DOHH2 (cell line): ENCODE data around the gene HEXIM2.

Experiments
- H3F3A ChIP-seq: fragments of 200-600 bp; sonication (generic), shearing (Covaris generic); 2 replicates; pipeline ENCODE4 v1.6.0; 2016; ENCODE audit warnings: antibody characterized with exemption, mild to moderate bottlenecking; ENCODE audit not compliant: control insufficient read depth, insufficient read depth
- H3K27ac ChIP-seq: fragments of 200-600 bp; sonication (generic); 2 replicates; pipeline ENCODE4 v1.5.1; 2014; ENCODE audit warnings: low read depth, mild to moderate bottlenecking, low read length, moderate library complexity
- H3K27me3 ChIP-seq: fragments of 200-600 bp; sonication (generic); 2 replicates; pipeline ENCODE4 v1.6.1; 2014; ENCODE audit warnings: mild to moderate bottlenecking, low read length, mixed read lengths; ENCODE audit not compliant: control insufficient read depth
- H3K36me3 ChIP-seq: fragments of 200-600 bp; sonication (generic); 2 replicates; pipeline ENCODE4 v1.6.1; 2014; ENCODE audit warnings: mild to moderate bottlenecking, low read length, moderate library complexity, mixed read lengths; ENCODE audit not compliant: control insufficient read depth
- H3K4me1 ChIP-seq: fragments of 200-600 bp; sonication (generic); 2 replicates; pipeline ENCODE4 v1.6.1; 2014; ENCODE audit warnings: mild to moderate bottlenecking, low read length, mixed read lengths; ENCODE audit not compliant: control insufficient read depth
- H3K4me2 ChIP-seq: fragments of 200-600 bp; sonication (generic); 2 replicates; pipeline ENCODE4 v1.6.0; 2014; ENCODE audit warnings: mild to moderate bottlenecking, low read length, moderate library complexity
- H3K4me3 ChIP-seq: fragments of 200-600 bp; sonication (generic); 2 replicates; pipeline ENCODE4 v1.5.1; 2014; ENCODE audit warnings: mild to moderate bottlenecking, low read length, mixed read lengths
- H3K79me2 ChIP-seq: fragments of 200-600 bp; sonication (generic); 2 replicates; pipeline ENCODE4 v1.6.1; 2014; ENCODE audit warnings: mild to moderate bottlenecking, low read length, mixed read lengths; ENCODE audit not compliant: control insufficient read depth
- H3K9me2 ChIP-seq: fragments of 200-600 bp; sonication (generic); replicated peaks from 2 replicates; pipeline ENCODE4 v1.6.1; 2014; ENCODE audit warnings: mild to moderate bottlenecking, low read length, mixed read lengths; ENCODE audit not compliant: control insufficient read depth
- H3K9me3 ChIP-seq: fragments of 200-600 bp; sonication (generic); 2 replicates; pipeline ENCODE4 v1.6.1; 2014; ENCODE audit warnings: antibody characterized with exemption, low read length, mixed read lengths; ENCODE audit not compliant: control insufficient read depth, insufficient read depth
- H4K20me1 ChIP-seq: fragments of 200-600 bp; sonication (generic); 2 replicates; pipeline ENCODE4 v1.6.0; 2014; ENCODE audit warnings: low read depth, mild to moderate bottlenecking, antibody characterized with exemption, low read length, moderate library complexity; ENCODE audit not compliant: control insufficient read depth, insufficient read depth
- EZH2phosphoT487 ChIP-seq: fragments of 200-600 bp; sonication (generic); IDR thresholded peaks from 2 replicates; pipeline ENCODE4 v1.6.1; 2017; ENCODE audit warnings: borderline replicate concordance, mild to moderate bottlenecking, antibody characterized with exemption, low read length, moderate library complexity, mixed read lengths
- TF ChIP-seq, protein P1 (sequence below): fragments of 200-600 bp; sonication (generic); IDR thresholded peaks from one replicate; pipeline ENCODE4 v1.5.1; 2014; ENCODE audit warnings: antibody characterized with exemption, mild to moderate bottlenecking, low read depth, low read length; ENCODE audit not compliant: poor library complexity, severe bottlenecking

HEXIM2 gene

DNA sequence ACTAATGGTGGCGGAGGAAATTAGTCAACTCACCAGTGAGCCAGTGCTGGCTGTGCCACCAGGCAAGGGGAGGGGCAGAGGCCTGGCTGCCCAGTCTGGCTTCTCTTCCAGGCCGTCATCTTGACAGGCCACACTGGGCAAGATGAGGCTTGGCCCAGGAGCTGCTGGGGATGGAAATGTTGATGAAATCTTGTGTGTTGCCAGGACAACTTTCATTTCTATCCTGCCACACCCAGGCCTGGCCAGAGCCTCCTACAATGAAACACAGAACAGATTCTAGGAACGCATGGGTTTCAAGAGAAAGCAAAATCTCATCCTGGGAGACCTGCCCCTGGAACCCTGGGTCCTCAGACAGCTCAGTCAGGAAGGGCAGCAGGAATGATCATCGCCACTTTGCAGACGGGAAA, 9.3 kb downstream of the HEXIM2 start:
- H3F3A ChIP-seq, result no peaks in the 10 kb centered on the region
- no peaks in the 10 kb centered on the region for H3K9me2 ChIP-seq
- no peak overlapping the region for H3K27ac ChIP-seq
- H4K20me1 ChIP-seq, result no peaks in the 10 kb centered on the region
- H3K36me3 ChIP-seq, result no peaks in the 10 kb centered on the region
- H3K4me2 ChIP-seq, result no peak overlapping the region
- TF ChIP-seq EZH2phosphoT487, result no peak
- TF ChIP-seq, protein P1, sequence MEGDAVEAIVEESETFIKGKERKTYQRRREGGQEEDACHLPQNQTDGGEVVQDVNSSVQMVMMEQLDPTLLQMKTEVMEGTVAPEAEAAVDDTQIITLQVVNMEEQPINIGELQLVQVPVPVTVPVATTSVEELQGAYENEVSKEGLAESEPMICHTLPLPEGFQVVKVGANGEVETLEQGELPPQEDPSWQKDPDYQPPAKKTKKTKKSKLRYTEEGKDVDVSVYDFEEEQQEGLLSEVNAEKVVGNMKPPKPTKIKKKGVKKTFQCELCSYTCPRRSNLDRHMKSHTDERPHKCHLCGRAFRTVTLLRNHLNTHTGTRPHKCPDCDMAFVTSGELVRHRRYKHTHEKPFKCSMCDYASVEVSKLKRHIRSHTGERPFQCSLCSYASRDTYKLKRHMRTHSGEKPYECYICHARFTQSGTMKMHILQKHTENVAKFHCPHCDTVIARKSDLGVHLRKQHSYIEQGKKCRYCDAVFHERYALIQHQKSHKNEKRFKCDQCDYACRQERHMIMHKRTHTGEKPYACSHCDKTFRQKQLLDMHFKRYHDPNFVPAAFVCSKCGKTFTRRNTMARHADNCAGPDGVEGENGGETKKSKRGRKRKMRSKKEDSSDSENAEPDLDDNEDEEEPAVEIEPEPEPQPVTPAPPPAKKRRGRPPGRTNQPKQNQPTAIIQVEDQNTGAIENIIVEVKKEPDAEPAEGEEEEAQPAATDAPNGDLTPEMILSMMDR, result no peak
- H3K9me3 ChIP-seq, result no peaks in the 10 kb centered on the region
- H3K27me3 ChIP-seq, result peaks cover 5% of the 10 kb centered on the region; the same call in 1 of the 2 replicates
- H3K79me2 ChIP-seq, result no peaks in the 10 kb centered on the region
- peaks cover 17% of the 10 kb centered on the region for H3K4me1 ChIP-seq
- H3K4me3 ChIP-seq, result no peak overlapping the region

DNA sequence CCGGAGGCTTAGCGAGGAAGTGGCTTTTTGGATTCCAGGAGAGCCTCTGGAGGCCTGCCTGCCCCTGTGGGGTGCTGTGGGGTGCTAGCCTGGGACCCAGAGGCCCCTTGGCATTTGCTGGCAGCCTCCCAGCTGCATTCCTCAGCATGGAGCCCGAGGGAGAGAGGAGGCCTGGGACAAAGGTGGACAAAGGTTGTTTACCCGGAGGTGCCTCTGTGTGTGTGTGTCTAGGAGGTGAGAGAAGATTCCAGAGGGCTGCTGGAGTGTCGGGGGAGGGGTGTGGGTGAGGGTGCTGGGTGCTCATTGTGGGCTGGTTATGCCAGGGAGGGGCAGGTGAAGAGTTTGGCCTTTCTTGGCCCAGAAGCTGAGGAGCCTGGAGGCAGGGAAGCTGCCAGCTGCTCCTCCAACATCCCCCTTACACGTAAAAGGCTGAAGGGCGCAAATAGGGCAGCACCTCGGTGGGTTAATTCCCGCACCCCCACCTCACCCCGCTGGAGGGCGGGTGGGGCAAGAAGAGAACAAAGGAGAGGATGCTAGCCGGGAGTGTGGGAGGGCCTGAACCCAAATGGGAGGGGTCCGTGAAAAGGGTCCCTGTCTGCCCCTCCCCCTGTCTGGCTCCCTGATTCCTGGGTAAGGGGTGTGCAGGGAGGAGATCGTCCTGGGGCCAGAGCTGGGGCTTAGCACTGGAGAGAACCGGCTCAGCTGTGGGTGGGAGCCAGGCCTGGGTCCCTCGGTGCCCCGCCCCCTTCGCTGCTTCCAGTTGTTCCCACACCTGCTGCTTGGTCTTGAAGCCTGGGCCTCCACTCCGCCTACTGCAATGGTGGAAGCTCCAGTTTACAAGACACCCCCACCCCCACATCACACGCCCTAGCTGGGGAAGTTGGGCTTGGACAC, 9.9 kb downstream of the HEXIM2 start:
- Histone ChIP-seq H3K27me3 (peaks cover 8% of the 10 kb centered on the region; the same call in 1 of the 2 replicates), H3K4me3 (peak overlapping the region; percentile 70), H3K36me3 (no peaks in the 10 kb centered on the region), H3K4me2 (peak overlapping the region; percentile 86), H4K20me1 (no peaks in the 10 kb centered on the region), H3K4me1 (peaks cover 17% of the 10 kb centered on the region), H3K79me2 (no peaks in the 10 kb centered on the region), H3F3A (no peaks in the 10 kb centered on the region), H3K9me3 (no peaks in the 10 kb centered on the region), H3K27ac (no peak overlapping the region), H3K9me2 (no peaks in the 10 kb centered on the region)
- no peak for TF ChIP-seq EZH2phosphoT487
- TF ChIP-seq, protein P1, result no peak

DNA sequence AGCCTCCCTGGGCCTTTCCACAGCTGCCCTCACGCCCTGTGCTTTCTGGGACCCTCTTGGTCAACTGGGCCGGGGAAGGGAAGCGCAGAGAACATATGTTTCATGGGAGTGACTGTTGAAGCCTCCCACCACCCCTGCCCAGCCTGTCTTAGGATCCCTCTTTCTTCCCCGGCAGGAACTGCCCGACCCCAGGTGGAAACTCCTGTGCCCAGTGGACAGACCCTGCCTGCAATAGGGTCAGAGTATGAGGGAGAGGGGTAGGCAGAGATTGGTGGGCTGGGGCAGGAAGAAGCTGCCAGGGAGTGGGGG, 10.5 kb downstream of the HEXIM2 start:
- H3K27ac ChIP-seq, result no peak overlapping the region
- no peaks in the 10 kb centered on the region for H3K9me2 ChIP-seq
- no peaks in the 10 kb centered on the region for H3F3A ChIP-seq
- no peaks in the 10 kb centered on the region for H3K9me3 ChIP-seq
- H3K4me3 ChIP-seq, result peak overlapping the region; percentile 70
- peaks cover 17% of the 10 kb centered on the region for H3K4me1 ChIP-seq
- H3K36me3 ChIP-seq, result no peaks in the 10 kb centered on the region
- H3K27me3 ChIP-seq, result peaks cover 8% of the 10 kb centered on the region; the same call in 1 of the 2 replicates
- peak overlapping the region; percentile 86 for H3K4me2 ChIP-seq
- no peak for TF ChIP-seq EZH2phosphoT487
- H4K20me1 ChIP-seq, result no peaks in the 10 kb centered on the region
- no peaks in the 10 kb centered on the region for H3K79me2 ChIP-seq

DNA sequence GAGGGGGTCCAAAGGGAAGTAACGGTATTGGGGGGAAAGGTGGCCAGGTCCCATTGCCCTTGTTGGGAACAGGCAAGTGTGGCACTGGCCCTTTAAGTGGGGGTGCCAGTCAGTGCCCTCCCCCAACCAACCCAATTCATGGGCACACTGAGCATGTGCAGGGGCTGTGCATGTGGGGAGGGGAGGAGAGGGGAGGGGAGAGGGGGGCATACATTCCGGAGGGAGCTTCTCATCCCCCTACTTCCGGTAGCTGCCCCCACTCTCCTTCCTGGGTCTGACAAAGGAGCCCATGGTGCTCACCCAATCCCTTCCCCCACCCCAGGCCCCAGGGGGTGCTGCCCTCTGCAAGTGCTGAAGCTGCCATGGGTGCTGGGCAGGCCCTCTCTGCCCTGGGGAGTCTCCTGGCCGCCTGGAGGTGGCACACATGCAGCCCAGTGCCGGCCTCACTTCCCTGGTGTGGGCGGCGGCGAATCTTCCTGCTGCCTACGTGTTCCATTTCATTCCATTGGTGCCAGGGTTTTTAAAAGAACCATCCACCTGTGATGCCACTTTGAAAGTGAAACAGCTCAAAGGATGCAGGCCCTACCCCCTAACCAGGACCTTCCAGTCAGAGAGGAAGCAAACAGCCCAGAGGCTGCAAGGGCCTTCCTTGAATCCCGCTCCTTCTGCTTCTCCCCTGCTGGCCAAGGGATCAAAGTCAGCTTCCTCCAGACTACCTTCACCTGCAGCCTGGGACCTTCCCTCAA, 11.0 kb downstream of the HEXIM2 start:
- H3K27ac ChIP-seq, result peak overlapping the region; percentile 38
- TF ChIP-seq, protein P1, result no peak
- no peak for TF ChIP-seq EZH2phosphoT487

More for the DNA sequence above, 11.0 kb downstream of the HEXIM2 start:
- Histone ChIP-seq H3K4me3 (peak overlapping the region; percentile 70), H3K9me2 (no peaks in the 10 kb centered on the region), H3K36me3 (no peaks in the 10 kb centered on the region), H4K20me1 (no peaks in the 10 kb centered on the region), H3K79me2 (no peaks in the 10 kb centered on the region), H3K27me3 (peaks cover 8% of the 10 kb centered on the region; the same call in 1 of the 2 replicates), H3K4me2 (peak overlapping the region; percentile 86), H3F3A (no peaks in the 10 kb centered on the region), H3K4me1 (peaks cover 17% of the 10 kb centered on the region), H3K9me3 (no peaks in the 10 kb centered on the region)
